Activated CD8-positive, alpha-beta memory T cell treated with anti-CD3 and anti-CD28 coated beads for 4 hours (primary cell): ENCODE results near the gene DENND2C.

Experiments
- DNase-seq, 2 donors: peaks; one replicate each; pipeline ENCODE4 v3.0.0-alpha.2; 2020; ENCODE audit warnings: low read depth in 2 of 2

Gene DENND2C

DNA sequence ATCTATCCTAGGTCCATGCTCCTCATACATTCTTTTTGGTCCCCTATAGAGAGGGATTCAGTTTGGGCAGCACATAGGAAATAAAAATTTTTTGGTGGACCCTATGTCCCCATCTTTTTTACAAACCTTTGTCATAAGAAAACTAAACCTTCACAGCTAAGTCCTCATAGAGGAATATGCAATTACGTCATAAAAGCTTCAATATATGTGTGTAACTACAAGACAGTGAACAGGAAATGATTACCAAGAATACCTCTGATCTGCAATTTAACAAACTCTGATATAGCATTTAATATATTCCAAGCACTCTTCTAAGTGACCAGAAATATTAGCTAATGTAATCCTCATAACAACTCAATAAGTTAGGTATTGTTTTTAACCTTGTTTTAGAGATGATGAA is 6.3 kb upstream of the DENND2C start:
- DNase-seq: no peak

- no peak for DNase-seq
Measured at GRCh38 chr1:114671939-114672275, 2.1 kb upstream of the DENND2C start.

DNA sequence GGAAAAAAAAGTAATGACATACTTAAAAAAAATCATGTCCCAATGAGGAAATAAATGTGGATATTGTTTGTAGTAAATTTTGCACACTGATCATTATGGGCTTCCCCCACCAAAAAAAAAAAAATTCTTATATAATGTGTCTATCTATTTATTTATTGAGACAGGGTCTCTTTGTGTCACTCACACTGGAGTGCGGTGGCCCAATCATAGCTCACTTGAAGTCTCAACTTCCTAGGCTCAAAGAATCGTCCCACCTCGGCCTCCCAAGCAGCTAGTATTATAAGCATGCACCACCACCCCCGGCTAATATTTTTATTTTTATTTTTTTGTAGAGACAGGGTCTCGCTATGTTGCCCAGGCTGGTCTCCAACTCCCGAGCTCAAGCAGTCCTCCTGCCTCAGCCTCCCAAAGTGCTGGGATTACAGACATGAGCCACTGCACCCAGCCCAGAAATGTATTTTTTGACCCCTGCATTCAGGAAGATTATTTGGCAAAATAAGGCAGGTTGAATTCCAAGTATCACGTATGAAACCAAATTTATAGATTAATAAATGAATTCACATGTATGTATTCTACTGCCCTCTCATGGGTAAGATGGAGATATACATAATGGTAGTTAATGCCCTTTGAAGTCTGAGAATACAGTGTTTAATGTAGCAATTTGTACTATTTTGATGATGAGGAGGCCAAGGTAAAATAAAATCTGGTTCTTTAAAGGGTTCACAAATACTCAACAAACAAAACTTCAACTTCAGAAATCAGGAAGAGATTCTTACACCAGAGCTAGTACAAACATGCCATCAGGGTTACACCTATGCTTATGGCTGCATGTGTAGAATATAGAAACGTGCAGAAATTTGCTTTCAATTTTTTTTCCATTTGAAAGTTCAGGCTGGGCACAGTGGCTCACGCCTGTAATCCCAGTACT is 1.4 kb upstream of the DENND2C start:
- DNase-seq: no peak

DNA sequence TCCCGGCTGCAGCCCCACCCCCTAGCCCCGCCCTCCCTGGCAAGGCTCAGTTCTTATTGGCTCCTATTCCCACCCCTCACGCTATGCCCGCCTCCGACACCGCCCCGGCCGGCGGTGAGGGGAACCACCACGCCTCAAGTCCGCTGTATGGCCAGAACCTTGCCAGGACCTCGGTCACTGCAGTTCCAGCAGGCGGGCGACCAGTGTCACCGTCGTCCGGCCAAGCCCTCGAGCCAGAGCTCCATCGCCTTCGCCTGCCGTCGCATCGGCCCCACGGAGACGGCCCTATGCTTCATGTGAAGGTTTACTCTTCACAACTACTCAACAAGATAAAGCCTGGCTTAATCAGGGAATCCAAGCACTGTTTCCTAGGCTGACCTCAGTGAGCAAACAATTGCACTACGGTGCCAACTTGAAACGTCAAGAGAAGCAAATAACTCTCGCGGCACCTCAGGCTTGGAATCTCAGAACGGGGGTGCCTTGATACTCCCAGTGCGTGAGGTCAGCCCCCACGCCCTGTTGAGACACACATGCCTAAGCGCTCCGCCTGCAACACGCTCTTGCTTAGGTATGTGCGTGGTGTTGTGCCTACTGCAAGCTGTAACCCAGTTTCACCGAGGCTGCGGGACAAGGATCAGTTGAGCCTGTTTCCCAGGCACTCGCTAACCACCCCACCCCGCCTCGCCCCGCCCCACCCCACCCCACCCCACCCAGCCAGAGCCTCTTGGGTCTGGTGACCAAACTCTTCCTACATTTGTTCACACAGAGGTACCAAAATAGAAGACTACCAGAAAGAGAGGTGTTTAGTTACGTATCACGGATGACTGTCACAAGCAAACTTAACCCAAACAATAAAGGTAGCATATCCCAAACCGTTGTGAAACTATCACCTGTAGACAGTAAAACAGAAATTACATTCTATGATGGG is 498 bp upstream of the DENND2C start:
- peak; percentile 69 to 75 for DNase-seq

- DNase-seq: no peak
Measured at GRCh38 chr1:114668784-114669561, 876 bp downstream of the DENND2C start.

- DNase-seq: no peak
Measured at GRCh38 chr1:114668373-114668772, 1.5 kb downstream of the DENND2C start.

- DNase-seq: no peak
Measured at GRCh38 chr1:114666954-114667353, 2.9 kb downstream of the DENND2C start.

- DNase-seq: no peak
Measured at GRCh38 chr1:114660238-114660637, 9.6 kb downstream of the DENND2C start.

DNA sequence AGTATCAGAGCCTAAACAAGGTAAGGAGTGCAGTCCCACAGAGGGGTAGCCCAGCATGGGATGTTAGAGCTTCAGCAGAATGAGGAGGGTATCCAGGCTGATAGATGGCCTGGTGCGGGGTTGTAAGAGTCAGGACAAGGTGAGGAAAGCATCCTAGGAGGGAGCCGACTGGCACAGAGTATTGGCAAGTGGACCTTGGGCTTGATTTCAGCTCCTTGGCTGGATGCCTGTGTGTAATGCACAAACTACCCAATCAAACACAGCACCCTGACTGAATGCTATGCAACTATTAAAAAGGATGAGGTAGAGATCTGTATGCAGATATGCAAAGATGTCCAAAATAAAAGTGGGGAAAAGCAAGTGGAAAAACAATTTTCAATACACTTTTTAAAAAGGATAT is 18.0 kb downstream of the DENND2C start:
- no peak for DNase-seq

DNA sequence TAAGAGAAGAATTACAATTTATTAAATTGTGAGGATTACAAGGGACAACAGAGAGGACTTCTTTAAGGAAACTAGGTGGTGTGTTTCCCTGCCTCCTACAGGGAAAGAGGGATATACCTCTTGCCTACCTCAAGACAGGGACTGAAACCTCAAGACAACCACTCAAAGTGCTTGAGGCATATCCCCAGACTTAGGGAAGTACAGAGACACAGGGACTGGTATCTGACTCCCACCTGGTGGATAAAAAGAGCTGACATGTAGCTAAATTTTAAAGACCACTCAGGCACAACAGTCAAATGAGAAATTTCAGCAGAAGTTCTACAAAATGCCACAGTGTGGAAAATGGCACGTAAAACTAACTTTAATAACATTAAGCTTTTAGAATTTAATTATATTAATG is 21.3 kb downstream of the DENND2C start:
- DNase-seq: no peak

GRCh38 chr1:114641377-114641776 is 28.5 kb downstream of the DENND2C start:
- no peak for DNase-seq

- no peak for DNase-seq
Measured at GRCh38 chr1:114638910-114639309, 30.9 kb downstream of the DENND2C start.

GRCh38 chr1:114632427-114632826 is 37.4 kb downstream of the DENND2C start:
- DNase-seq: no peak

- no peak for DNase-seq
Measured at GRCh38 chr1:114627107-114627506, 42.7 kb downstream of the DENND2C start.

DNA sequence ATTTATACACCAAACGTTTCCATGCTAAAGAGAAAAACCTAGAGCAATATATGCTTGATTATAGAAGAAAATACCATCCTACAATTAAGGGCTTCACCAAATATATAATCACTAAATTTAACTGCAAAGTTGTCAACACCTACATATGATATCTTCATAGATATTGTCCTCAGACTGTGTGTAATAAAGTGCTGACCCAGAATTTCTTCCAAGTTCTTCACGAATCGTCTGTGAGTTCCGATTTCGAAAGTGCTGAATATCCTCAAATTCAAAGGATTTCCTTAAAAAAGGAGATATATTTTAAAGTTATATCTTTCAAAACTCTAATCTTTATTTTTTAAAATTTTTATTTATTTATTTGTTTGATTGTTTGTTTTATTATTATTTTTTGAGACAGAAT is 46.5 kb downstream of the DENND2C start:
- DNase-seq: no peak

DNA sequence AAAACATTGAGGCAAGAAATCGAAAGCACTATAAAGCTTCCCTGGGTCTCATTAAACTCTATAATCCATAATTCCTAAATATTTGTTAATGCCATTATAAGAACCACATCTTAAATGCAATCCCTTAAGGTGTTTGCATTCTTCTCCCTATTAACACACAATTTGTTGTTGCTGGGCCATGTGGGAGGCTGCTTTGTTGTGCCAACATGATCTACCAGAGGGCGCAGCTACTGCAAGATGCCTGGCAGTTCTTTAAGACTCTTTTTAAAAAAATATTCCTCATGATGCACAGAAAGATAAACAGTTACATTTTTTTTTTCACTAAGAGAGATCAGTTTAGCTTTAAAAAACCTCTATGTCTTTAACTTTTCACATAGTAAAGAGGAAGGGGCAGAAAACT is 49.4 kb downstream of the DENND2C start:
- DNase-seq: no peak

GRCh38 chr1:114618606-114619005 is 51.2 kb downstream of the DENND2C start:
- no peak for DNase-seq

GRCh38 chr1:114610546-114611245 is 59.2 kb downstream of the DENND2C start:
- DNase-seq: no peak

- DNase-seq: no peak
Measured at GRCh38 chr1:114609826-114610225, 60.0 kb downstream of the DENND2C start.

DNA sequence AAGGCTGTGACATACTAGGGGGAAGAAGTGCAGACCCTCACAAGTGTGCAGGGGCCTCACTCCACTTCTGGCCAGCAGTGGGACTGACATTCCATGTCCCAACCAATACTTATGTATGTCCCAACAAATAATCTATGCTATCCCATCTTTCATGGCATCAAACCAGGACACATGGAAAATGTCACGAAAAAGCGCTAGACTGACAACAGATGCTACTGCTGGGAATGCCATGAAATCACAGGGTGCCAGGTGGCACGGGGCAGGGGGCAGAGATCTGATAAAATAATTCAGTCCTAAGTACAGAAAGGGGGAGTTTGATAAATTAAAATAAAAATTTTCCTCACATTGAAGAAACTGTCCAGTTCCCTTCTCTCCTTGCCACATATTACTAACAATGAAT is 60.8 kb downstream of the DENND2C start:
- no peak for DNase-seq

DNA sequence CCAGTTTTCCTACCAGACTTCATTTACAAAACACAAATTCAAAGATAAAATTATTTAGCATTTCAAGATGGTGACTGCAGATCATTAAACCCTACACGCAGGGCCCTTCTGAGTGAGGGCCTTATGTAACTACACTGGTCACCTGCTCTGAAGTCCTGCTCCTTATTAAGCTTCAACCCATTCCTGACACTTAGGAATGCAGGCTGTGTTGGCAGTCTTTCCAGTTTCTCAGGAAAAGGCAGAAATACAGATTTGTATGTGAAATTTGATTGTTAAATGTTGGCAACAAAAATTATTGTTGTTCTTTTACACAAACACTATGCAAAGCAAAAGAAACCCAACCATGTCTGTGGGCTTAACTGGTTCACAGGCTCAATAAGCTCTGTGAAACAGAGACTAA is 62.6 kb downstream of the DENND2C start:
- no peak for DNase-seq
